ENCODE data around the gene SH3PXD2A. TPM values are rescaled to one million over a fixed set of nuclear protein-coding genes. Genes with fewer than 3 reads are reported as not detected.

SH3PXD2A gene
- total RNA-seq, 1 donor from 2014 or later: 38.6 TPM

DNA sequence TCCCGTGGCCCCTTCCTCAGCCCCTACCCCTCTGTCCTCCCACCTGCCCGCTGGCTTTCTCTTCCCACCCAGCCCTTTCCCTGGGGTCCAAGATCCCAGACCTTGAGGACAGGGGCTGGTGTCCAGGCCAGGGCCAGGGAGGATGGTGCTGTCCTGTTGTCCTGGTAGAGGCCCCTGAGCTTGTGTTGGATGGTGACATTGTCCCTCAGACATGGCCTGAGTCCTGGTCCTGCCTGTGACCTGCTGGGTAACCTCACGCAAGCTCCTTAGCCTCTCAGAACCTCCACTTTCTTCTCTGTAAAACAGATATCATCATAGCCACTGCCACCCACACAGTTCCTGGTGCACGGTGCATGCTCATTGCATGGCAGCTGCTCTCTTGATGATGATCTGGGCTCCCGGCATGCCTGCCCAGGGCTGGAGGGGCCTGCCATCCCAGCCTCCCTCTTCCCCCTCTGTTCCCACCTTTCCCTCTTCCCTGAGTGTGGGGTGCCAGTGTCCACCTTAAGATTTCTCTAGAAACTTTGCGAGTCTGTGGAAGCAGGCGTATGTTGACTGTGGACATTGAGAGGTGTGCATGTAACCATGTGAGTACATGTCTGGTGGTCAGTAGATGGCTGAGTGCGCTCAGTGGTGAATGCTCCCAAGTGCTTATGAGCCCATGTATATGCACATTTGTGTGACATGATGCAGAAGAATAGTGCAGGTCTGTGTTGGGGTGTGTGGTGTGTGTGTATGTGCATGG is 301.5 kb downstream of the SH3PXD2A start:
- TF ChIP-seq, protein P1, sequence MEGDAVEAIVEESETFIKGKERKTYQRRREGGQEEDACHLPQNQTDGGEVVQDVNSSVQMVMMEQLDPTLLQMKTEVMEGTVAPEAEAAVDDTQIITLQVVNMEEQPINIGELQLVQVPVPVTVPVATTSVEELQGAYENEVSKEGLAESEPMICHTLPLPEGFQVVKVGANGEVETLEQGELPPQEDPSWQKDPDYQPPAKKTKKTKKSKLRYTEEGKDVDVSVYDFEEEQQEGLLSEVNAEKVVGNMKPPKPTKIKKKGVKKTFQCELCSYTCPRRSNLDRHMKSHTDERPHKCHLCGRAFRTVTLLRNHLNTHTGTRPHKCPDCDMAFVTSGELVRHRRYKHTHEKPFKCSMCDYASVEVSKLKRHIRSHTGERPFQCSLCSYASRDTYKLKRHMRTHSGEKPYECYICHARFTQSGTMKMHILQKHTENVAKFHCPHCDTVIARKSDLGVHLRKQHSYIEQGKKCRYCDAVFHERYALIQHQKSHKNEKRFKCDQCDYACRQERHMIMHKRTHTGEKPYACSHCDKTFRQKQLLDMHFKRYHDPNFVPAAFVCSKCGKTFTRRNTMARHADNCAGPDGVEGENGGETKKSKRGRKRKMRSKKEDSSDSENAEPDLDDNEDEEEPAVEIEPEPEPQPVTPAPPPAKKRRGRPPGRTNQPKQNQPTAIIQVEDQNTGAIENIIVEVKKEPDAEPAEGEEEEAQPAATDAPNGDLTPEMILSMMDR (conservative IDR thresholded peaks at IDR 0.05): no peak
- peak overlapping the region; percentile 74 for H3K27ac Mint-ChIP-seq
- no peaks in the 10 kb centered on the region for H3K36me3 Mint-ChIP-seq
- DNase-seq (ENCODE audit: extremely low spot score, unreplicated experiment): no peak
- H3K9me3 Mint-ChIP-seq: no peaks in the 10 kb centered on the region
- H3K4me1 Mint-ChIP-seq (ENCODE audit: unreplicated experiment): peaks cover 16% of the 10 kb centered on the region
- peaks cover 5% of the 10 kb centered on the region for H3K27me3 Mint-ChIP-seq
- peak overlapping the region; percentile 86 for H3K4me3 Mint-ChIP-seq

DNA sequence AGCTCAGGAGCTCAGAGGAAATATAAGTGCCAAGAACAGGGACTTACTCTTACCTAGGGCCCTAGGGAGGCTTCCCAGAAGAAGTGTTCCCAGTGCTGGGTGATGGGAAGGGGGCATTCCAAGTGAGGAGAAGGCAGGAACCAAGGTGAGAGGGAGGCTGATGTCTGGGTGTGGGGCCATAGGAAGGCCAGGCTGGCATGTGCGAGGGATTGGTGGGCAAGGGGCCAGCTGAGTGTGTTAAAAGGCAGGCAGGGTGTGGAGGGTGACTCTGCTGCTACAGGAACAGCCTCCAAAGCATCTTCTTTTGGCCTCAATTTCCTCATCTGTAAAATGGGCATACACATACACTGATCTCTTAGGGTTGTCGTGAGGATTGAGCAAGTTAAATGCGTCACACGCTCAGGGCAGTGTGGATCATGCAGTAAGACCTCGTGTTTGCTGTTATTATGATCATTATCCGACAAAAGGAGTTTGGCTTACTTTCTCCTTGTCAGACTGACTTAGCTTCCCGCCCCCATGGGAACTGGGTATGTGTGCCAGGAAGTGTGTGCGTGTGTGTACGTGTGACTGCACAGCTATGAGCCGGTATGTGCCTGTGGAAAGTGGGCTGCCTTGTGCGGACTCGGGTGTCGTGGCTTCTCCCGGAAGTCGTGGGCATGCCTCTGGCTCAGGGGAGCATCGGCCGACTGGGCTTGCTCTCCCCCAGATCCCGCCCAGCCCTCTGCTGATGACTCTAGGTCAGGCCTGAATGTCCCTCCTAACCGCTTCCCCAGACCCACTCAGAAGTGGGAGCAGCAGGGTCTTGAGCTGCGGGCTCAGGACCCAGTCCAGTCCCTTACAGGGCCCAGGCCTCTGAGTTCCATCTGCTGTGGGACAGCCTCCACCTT is 302.3 kb downstream of the SH3PXD2A start:
- Mint-ChIP-seq H3K27me3 (peaks cover 5% of the 10 kb centered on the region), H3K36me3 (no peaks in the 10 kb centered on the region), H3K9me3 (no peaks in the 10 kb centered on the region), H3K4me1 (ENCODE audit: unreplicated experiment) (peaks cover 10% of the 10 kb centered on the region), H3K27ac (peak overlapping the region; percentile 13), H3K4me3 (no peak overlapping the region)
- DNase-seq (ENCODE audit: extremely low spot score, unreplicated experiment): no peak
- TF ChIP-seq, protein P1 (conservative IDR thresholded peaks at IDR 0.05): no peak

DNA sequence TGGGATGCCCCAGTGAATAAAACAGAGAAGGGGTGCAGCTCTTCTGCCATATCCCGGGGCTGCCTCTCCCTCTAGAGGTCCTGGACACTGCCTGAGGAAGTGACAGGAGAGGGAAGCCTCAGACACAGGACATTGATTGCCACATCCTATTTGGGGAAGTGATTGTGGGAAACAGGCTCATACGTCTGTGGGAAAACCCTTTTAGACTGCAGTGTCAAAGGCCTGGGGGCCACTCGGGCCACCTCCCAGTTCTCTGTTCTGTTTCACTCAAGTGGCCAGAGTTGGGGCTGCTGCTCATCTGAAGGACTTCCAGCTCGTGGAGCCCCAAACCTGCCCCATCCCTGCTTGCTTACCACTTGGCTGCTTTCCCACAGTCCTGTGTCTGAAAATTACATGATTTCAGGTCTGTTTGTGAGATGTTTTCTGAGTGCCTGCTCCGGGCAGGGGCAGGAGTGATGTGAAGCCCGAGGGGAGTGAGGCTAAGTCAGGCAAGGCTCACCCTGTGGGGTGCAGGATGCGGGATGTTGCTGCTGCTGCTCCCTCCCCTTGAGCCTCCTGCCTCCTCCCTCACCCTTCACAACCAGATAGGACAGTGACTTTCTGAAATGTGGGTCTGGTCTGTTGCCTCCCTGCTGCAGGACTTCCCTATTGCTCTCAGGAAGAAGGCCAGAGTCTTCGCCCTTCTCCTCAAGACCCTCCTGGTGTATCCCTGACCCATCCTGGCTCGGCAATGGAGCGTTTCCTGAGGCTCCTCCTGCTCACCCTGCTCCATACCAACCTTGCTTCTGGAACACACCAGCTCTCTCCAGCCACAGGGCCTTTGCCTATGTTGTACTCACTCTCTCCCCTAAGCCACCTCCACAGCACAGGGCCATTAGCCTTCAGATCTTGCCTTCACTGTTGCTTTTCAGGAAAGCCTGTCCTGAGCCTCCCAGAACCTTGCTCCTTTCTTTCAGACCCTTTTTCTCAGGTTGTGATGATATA is 303.5 kb downstream of the SH3PXD2A start:
- Mint-ChIP-seq H3K36me3 (no peaks in the 10 kb centered on the region), H3K27ac (peak overlapping the region; percentile 13), H3K27me3 (peaks cover 5% of the 10 kb centered on the region), H3K4me1 (ENCODE audit: unreplicated experiment) (peaks cover 21% of the 10 kb centered on the region), H3K4me3 (peak overlapping the region; percentile 32), H3K9me3 (no peaks in the 10 kb centered on the region)
- TF ChIP-seq, protein P1 (conservative IDR thresholded peaks at IDR 0.05): no peak
- no peak for DNase-seq (ENCODE audit: extremely low spot score, unreplicated experiment)

DNA sequence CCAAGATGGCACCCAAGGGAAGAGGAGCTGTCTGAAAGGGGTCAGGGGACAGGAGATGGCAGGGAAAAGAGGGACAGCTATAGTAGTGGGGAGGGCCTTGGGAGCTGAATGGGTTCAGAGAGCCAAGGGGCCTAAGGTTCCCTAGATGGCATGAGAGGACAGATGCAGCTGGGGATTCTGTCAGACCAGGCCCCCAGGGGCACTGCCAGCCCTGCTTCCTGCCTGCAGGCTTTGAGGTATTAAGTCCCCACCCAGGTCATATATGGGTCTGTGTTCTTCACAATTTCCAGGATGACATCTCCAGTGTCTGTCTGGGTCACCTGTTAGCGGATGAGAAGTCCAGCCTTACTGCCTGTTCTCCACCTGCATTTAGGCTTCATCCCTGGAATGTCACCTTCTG is 305.1 kb downstream of the SH3PXD2A start:
- Mint-ChIP-seq H3K4me1 (ENCODE audit: unreplicated experiment) (peaks cover 22% of the 10 kb centered on the region), H3K27me3 (peaks cover 5% of the 10 kb centered on the region), H3K9me3 (no peaks in the 10 kb centered on the region), H3K27ac (peak overlapping the region; percentile 67), H3K36me3 (no peaks in the 10 kb centered on the region), H3K4me3 (no peak overlapping the region)
- TF ChIP-seq, protein P1 (conservative IDR thresholded peaks at IDR 0.05): no peak
- no peak for DNase-seq (ENCODE audit: extremely low spot score, unreplicated experiment)

DNA sequence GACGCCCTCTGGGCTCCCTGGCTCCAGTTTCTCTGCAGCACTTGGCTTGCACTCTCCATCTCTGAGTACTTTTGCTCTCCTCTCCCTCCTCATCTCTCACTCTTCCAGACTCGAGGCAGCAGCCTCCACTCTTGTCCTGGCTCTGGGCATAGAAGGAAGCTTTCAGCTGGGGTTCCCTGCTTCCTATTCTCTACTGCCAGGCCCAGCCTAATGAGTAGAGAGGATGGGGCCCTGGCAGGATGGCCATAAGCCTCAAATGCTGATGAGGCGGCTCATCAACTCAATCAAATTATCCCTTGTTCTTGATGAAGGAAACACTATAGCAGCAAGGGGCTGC is 306.1 kb downstream of the SH3PXD2A start:
- Mint-ChIP-seq H3K27me3 (peaks cover 5% of the 10 kb centered on the region), H3K4me1 (ENCODE audit: unreplicated experiment) (peaks cover 17% of the 10 kb centered on the region), H3K9me3 (no peaks in the 10 kb centered on the region), H3K36me3 (no peaks in the 10 kb centered on the region), H3K27ac (no peak overlapping the region), H3K4me3 (peak overlapping the region; percentile 62)
- DNase-seq (ENCODE audit: extremely low spot score, unreplicated experiment): no peak
- TF ChIP-seq, protein P1 (conservative IDR thresholded peaks at IDR 0.05): no peak

Data from type B pancreatic cell (in vitro differentiated cells).